H9 (cell line): ENCODE results near the gene SZRD1. TPM values are rescaled to one million over a fixed set of nuclear protein-coding genes. Genes with fewer than 3 reads are reported as not detected.

Source experiments
- DNase-seq: peaks from one replicate; pipeline ENCODE4 v3.0.0-alpha.2; 2017
- H2AFZ ChIP-seq: one replicate; pipeline ENCODE4 v1.6.1; 2013; ENCODE audit warnings: mild to moderate bottlenecking, low read length, control low read depth, moderate library complexity
- H2AK5ac ChIP-seq: 2 replicates; pipeline ENCODE4 v1.6.1; 2013; ENCODE audit warnings: low read length, control low read depth, mixed read lengths; ENCODE audit not compliant: insufficient read length
- H2BK120ac ChIP-seq: one replicate; pipeline ENCODE4 v1.6.1; 2013; ENCODE audit warnings: low read depth, mild to moderate bottlenecking, low read length, control low read depth, inconsistent platforms; ENCODE audit not compliant: poor library complexity, severe bottlenecking
- H2BK12ac ChIP-seq: 2 replicates; pipeline ENCODE4 v1.6.1; 2013; ENCODE audit warnings: low read length, control low read depth, mixed read lengths, low read depth; ENCODE audit not compliant: insufficient read length
- H2BK15ac ChIP-seq: 2 replicates; pipeline ENCODE4 v1.6.1; 2013; ENCODE audit warnings: low read depth, low read length, control low read depth
- H2BK20ac ChIP-seq: one replicate; pipeline ENCODE4 v1.6.1; 2013; ENCODE audit warnings: low read depth, mild to moderate bottlenecking, low read length, control low read depth, inconsistent platforms; ENCODE audit not compliant: poor library complexity, severe bottlenecking
- H2BK5ac ChIP-seq: 2 replicates; pipeline ENCODE4 v1.6.1; 2013; ENCODE audit warnings: low read length, control low read depth, mixed read lengths; ENCODE audit not compliant: insufficient read length
- H3K14ac ChIP-seq: 2 replicates; pipeline ENCODE4 v1.6.1; 2013; ENCODE audit warnings: low read length, control low read depth; ENCODE audit not compliant: insufficient read depth
- H3K18ac ChIP-seq: 2 replicates; pipeline ENCODE4 v1.6.1; 2013; ENCODE audit warnings: low read depth, mild to moderate bottlenecking, mixed read lengths, low read length, control low read depth; ENCODE audit not compliant: insufficient read length
- H3K23ac ChIP-seq: 2 replicates; pipeline ENCODE4 v1.6.1; 2013; ENCODE audit warnings: low read length, control low read depth, mixed read lengths, low read depth; ENCODE audit not compliant: insufficient read length
- H3K23me2 ChIP-seq: 2 replicates; pipeline ENCODE4 v1.6.1; 2013; ENCODE audit warnings: low read depth, mild to moderate bottlenecking, mixed read lengths, low read length, control low read depth; ENCODE audit not compliant: insufficient read length, poor library complexity, severe bottlenecking
- H3K27ac ChIP-seq: 2 replicates; pipeline ENCODE4 v1.5.1; 2013; ENCODE audit warnings: low read length, control low read depth, mixed read lengths, low read depth; ENCODE audit not compliant: insufficient read length
- H3K27me3 ChIP-seq: 2 replicates; pipeline ENCODE4 v1.6.1; 2013; ENCODE audit warnings: low read length, control low read depth, inconsistent platforms; ENCODE audit not compliant: insufficient read depth
- H3K4ac ChIP-seq: 2 replicates; pipeline ENCODE4 v1.6.1; 2013; ENCODE audit warnings: low read depth, mild to moderate bottlenecking, control low read depth, inconsistent platforms, low read length, moderate library complexity
- H3K4me1 ChIP-seq: 2 replicates; pipeline ENCODE4 v1.6.1; 2013; ENCODE audit warnings: low read length, control low read depth, inconsistent platforms; ENCODE audit not compliant: insufficient read depth
- H3K4me2 ChIP-seq: 2 replicates; pipeline ENCODE4 v1.6.1; 2013; ENCODE audit warnings: low read length, control low read depth, mixed read lengths; ENCODE audit not compliant: insufficient read length, insufficient read depth
- H3K56ac ChIP-seq: 2 replicates; pipeline ENCODE4 v1.6.1; 2013; ENCODE audit warnings: low read depth, mild to moderate bottlenecking, mixed read lengths, low read length, control low read depth; ENCODE audit not compliant: insufficient read length
- H3K79me1 ChIP-seq: 2 replicates; pipeline ENCODE4 v1.6.1; 2013; ENCODE audit warnings: low read depth, mild to moderate bottlenecking, moderate library complexity, low read length, control low read depth, inconsistent platforms; ENCODE audit not compliant: insufficient read depth, poor library complexity, severe bottlenecking
- H3K79me2 ChIP-seq: 2 replicates; pipeline ENCODE4 v1.6.1; 2013; ENCODE audit warnings: low read length, control low read depth, inconsistent platforms; ENCODE audit not compliant: insufficient read depth
- H3K9ac ChIP-seq: 2 replicates; pipeline ENCODE4 v1.6.1; 2013; ENCODE audit warnings: low read length, control low read depth, mixed read lengths; ENCODE audit not compliant: insufficient read length; ENCODE audit errors: extremely low read depth
- H3K9me3 ChIP-seq: one replicate; pipeline ENCODE4 v1.6.1; 2013; ENCODE audit warnings: low read depth, low read length, inconsistent platforms; ENCODE audit not compliant: control insufficient read depth
- H3T11ph ChIP-seq: one replicate; pipeline ENCODE4 v1.6.1; 2013; ENCODE audit warnings: mild to moderate bottlenecking, low read length, control low read depth, inconsistent platforms
- H4K20me1 ChIP-seq: one replicate; pipeline ENCODE4 v1.6.1; 2013; ENCODE audit not compliant: control insufficient read depth, insufficient read length, insufficient read depth
- H4K5ac ChIP-seq: 2 replicates; pipeline ENCODE4 v1.6.1; 2013; ENCODE audit warnings: low read depth, mild to moderate bottlenecking, mixed read lengths, low read length, control low read depth; ENCODE audit not compliant: insufficient read length
- H4K8ac ChIP-seq: replicated peaks from 2 replicates; pipeline ENCODE4 v1.6.1; 2013; ENCODE audit warnings: low read length, control low read depth, mixed read lengths, low read depth; ENCODE audit not compliant: insufficient read length
- H4K91ac ChIP-seq: 2 replicates; pipeline ENCODE4 v1.6.1; 2013; ENCODE audit warnings: low read depth, mild to moderate bottlenecking, moderate library complexity, mixed read lengths, low read length, control low read depth; ENCODE audit not compliant: insufficient read length
- H3K27ac Mint-ChIP-seq, 3 experiments: 2 replicates in 2 of 3; 3 replicates in 1 of 3; pipeline ENCODE4 v1.8.0; 2020 to 2021; ENCODE audit warnings: mixed read lengths in 3 of 3, mild to moderate bottlenecking in 1 of 3, moderate library complexity in 1 of 3
- H3K27me3 Mint-ChIP-seq: 2 replicates; pipeline ENCODE4 v1.8.0; 2021; ENCODE audit warnings: low read depth, mild to moderate bottlenecking, moderate library complexity, mixed read lengths
- H3K36me3 Mint-ChIP-seq, 3 experiments: 2 replicates in 2 of 3; 3 replicates in 1 of 3; pipeline ENCODE4 v1.8.0; 2020 to 2021; ENCODE audit warnings: low read depth in 3 of 3, mixed read lengths in 3 of 3; ENCODE audit not compliant: insufficient read depth in 1 of 3
- H3K4me1 Mint-ChIP-seq, 2 experiments: 2 replicates each; pipeline ENCODE4 v1.8.0; 2020; ENCODE audit warnings: mixed read lengths in 2 of 2
- H3K4me3 Mint-ChIP-seq, 2 experiments: 2 replicates in 1 of 2; 3 replicates in 1 of 2; pipeline ENCODE4 v1.8.0; 2020 to 2021; ENCODE audit warnings: mild to moderate bottlenecking in 2 of 2, mixed read lengths in 2 of 2, moderate library complexity in 1 of 2
- H3K9me3 Mint-ChIP-seq, 2 experiments: 2 replicates in 1 of 2; 3 replicates in 1 of 2; pipeline ENCODE4 v1.8.0; 2020; ENCODE audit warnings: mild to moderate bottlenecking in 2 of 2, mixed read lengths in 2 of 2, moderate library complexity in 1 of 2
- WGBS: extraction: QIAGEN DNeasy Blood & Tissue Kit; methylation state at CpG from one replicate; pipeline ENCODE4 v1.1.7; 2013; ENCODE audit warnings: missing lambda C conversion rate, low lambda C conversion rate, mixed read lengths; ENCODE audit not compliant: insufficient read length; ENCODE audit errors: extremely low coverage; 5-methylcytosine and 5-hydroxymethylcytosine counted together
- total RNA-seq: library from RNA; stranded (reverse); gene quantifications from 2 replicates; pipeline ENCODE4 v1.2.1, GENCODE V29; 2021
- TF ChIP-seq, protein P1 (sequence below): fragments of 200-600 bp; sonication (generic); conservative IDR thresholded peaks from 3 replicates; pipeline ENCODE4 v1.8.0; 2021; ENCODE audit warnings: antibody characterized with exemption, mild to moderate bottlenecking

The SZRD1 gene
- total RNA-seq, 1 experiment from 2014 or later = 118 TPM

DNA sequence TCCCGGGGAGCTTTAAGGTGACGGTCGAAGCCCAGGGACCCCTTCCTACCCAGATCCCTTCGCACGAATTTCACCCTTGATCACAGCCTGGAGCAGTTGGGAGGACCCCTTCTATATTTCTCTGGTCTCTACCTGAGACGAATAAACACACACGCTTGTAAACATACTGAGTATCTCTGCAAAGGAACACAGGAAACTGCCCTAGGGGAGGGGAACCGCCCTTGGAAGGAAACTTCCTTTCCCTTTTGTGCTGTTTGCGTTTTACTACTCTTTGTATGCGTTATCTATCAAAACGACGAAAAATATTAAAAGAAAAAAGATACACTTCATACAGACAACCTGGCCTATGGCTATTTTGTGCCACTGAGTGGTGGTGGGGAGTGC, 74.2 kb downstream of the SZRD1 start:
- WGBS = no CpG with 5 or more reads among the region's 12 CpGs
- Histone ChIP-seq H3K14ac (no peak overlapping the region), H3K79me2 (peaks cover 2% of the 10 kb centered on the region), H3K9me3 (no peaks in the 10 kb centered on the region), H4K20me1 (no peaks in the 10 kb centered on the region), H2AFZ (no peak overlapping the region), H2BK20ac (no peak overlapping the region), H3K23ac (no peak overlapping the region), H3K27ac (no peak overlapping the region), H2BK12ac (no peak overlapping the region), H3K23me2 (peaks cover 6% of the 10 kb centered on the region), H2BK5ac (no peak overlapping the region), H3K56ac (no peak overlapping the region), H3K4me2 (peak overlapping the region; percentile 92), H3K4me1 (no peaks in the 10 kb centered on the region), H3T11ph (no peak overlapping the region), H2BK120ac (no peak overlapping the region), H3K79me1 (no peaks in the 10 kb centered on the region), H3K4ac (no peak overlapping the region), H3K9ac (peak overlapping the region; percentile 53), H4K8ac (no peak overlapping the region), H2AK5ac (no peak overlapping the region), H3K27me3 (no peaks in the 10 kb centered on the region), H4K91ac (no peak overlapping the region), H3K18ac (no peak overlapping the region), H4K5ac (no peak overlapping the region), H2BK15ac (no peak overlapping the region)
- TF ChIP-seq, protein P1, sequence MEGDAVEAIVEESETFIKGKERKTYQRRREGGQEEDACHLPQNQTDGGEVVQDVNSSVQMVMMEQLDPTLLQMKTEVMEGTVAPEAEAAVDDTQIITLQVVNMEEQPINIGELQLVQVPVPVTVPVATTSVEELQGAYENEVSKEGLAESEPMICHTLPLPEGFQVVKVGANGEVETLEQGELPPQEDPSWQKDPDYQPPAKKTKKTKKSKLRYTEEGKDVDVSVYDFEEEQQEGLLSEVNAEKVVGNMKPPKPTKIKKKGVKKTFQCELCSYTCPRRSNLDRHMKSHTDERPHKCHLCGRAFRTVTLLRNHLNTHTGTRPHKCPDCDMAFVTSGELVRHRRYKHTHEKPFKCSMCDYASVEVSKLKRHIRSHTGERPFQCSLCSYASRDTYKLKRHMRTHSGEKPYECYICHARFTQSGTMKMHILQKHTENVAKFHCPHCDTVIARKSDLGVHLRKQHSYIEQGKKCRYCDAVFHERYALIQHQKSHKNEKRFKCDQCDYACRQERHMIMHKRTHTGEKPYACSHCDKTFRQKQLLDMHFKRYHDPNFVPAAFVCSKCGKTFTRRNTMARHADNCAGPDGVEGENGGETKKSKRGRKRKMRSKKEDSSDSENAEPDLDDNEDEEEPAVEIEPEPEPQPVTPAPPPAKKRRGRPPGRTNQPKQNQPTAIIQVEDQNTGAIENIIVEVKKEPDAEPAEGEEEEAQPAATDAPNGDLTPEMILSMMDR = no peak
- Mint-ChIP-seq H3K27ac (peak overlapping the region in 2 of 3 experiments; percentile 63 to 68; a peak in 3 of 7 replicates), H3K4me3 (peak overlapping the region; percentile 89 to 96), H3K4me1 (peaks cover 5 to 10% of the 10 kb centered on the region in 2 experiments), H3K36me3 (peaks cover 9 to 22% (median 18%) of the 10 kb centered on the region in 3 experiments; a peak in 5 of 7 replicates), H3K27me3 (peaks cover 13% of the 10 kb centered on the region), H3K9me3 (no peaks in the 10 kb centered on the region)
- DNase-seq = no peak
